ENCODE results near the gene ULK1. TPM values are rescaled to one million over a fixed set of nuclear protein-coding genes. Genes with fewer than 3 reads are reported as not detected.

The ULK1 gene
- total and polyA plus RNA-seq, 2 experiments from 2014 or later: 8.4 to 33.8 TPM

DNA sequence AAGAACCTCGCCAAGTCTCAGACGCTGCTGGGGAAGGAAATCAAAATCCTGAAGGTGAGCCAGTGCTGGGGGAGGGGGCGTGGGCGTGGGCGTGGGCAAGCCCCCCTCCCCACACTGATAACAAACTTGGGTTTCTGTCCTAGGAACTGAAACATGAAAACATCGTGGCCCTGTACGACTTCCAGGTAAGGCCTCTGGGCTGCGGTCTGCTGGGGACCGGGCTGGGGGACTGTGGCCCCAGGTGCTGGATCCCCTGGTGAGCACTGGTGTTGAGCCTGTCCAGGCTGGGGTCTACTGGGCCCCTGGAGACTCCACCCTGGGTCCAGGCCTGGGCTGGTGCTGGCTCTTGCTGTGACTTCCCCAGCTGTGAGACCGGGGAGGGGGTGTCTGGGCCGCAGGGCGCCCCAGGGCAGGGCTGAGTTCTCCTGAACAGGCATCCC is 1.2 kb downstream of the ULK1 start:
- H2AFZ ChIP-seq: no peak overlapping the region
- H3K4me2 ChIP-seq: peak overlapping the region; percentile 97
- H3K36me3 Mint-ChIP-seq (ENCODE audit: low read depth): peaks cover 15% of the 10 kb centered on the region
- peaks cover 10% of the 10 kb centered on the region; the same call in 1 of the 2 replicates for H3K4me1 ChIP-seq (ENCODE audit: insufficient read depth)
- no peaks in the 10 kb centered on the region for H4K20me1 ChIP-seq (replicated peaks; ENCODE audit: insufficient read depth)
- no peak for DNase-seq (ENCODE audit: low spot score)
- TF ChIP-seq, protein P1, sequence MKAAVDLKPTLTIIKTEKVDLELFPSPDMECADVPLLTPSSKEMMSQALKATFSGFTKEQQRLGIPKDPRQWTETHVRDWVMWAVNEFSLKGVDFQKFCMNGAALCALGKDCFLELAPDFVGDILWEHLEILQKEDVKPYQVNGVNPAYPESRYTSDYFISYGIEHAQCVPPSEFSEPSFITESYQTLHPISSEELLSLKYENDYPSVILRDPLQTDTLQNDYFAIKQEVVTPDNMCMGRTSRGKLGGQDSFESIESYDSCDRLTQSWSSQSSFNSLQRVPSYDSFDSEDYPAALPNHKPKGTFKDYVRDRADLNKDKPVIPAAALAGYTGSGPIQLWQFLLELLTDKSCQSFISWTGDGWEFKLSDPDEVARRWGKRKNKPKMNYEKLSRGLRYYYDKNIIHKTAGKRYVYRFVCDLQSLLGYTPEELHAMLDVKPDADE (IDR thresholded peaks at IDR 0.05): no peak
- TF ChIP-seq EZH2 (IDR thresholded peaks at IDR 0.05; ENCODE audit: low read depth, unreplicated experiment): no peak
- no peak for TF ChIP-seq ZNF331 (CRISPR knock-in tag; IDR thresholded peaks at IDR 0.05; ENCODE audit: low read depth)
- no peak for TF ChIP-seq ZNF114 (CRISPR knock-in tag; IDR thresholded peaks at IDR 0.05)
- TF ChIP-seq, protein P2, sequence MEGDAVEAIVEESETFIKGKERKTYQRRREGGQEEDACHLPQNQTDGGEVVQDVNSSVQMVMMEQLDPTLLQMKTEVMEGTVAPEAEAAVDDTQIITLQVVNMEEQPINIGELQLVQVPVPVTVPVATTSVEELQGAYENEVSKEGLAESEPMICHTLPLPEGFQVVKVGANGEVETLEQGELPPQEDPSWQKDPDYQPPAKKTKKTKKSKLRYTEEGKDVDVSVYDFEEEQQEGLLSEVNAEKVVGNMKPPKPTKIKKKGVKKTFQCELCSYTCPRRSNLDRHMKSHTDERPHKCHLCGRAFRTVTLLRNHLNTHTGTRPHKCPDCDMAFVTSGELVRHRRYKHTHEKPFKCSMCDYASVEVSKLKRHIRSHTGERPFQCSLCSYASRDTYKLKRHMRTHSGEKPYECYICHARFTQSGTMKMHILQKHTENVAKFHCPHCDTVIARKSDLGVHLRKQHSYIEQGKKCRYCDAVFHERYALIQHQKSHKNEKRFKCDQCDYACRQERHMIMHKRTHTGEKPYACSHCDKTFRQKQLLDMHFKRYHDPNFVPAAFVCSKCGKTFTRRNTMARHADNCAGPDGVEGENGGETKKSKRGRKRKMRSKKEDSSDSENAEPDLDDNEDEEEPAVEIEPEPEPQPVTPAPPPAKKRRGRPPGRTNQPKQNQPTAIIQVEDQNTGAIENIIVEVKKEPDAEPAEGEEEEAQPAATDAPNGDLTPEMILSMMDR (conservative IDR thresholded peaks at IDR 0.05; ENCODE audit: low read depth in 2 of 2): no peak
- TF ChIP-seq POLR2AphosphoS5 (IDR thresholded peaks at IDR 0.05; ENCODE audit: low read depth): no peak
- TF ChIP-seq JUNB (IDR thresholded peaks at IDR 0.05; ENCODE audit: unreplicated experiment): no peak
- no peak for TF ChIP-seq NANOG (IDR thresholded peaks at IDR 0.05; ENCODE audit: borderline replicate concordance)
- TF ChIP-seq, protein P3, sequence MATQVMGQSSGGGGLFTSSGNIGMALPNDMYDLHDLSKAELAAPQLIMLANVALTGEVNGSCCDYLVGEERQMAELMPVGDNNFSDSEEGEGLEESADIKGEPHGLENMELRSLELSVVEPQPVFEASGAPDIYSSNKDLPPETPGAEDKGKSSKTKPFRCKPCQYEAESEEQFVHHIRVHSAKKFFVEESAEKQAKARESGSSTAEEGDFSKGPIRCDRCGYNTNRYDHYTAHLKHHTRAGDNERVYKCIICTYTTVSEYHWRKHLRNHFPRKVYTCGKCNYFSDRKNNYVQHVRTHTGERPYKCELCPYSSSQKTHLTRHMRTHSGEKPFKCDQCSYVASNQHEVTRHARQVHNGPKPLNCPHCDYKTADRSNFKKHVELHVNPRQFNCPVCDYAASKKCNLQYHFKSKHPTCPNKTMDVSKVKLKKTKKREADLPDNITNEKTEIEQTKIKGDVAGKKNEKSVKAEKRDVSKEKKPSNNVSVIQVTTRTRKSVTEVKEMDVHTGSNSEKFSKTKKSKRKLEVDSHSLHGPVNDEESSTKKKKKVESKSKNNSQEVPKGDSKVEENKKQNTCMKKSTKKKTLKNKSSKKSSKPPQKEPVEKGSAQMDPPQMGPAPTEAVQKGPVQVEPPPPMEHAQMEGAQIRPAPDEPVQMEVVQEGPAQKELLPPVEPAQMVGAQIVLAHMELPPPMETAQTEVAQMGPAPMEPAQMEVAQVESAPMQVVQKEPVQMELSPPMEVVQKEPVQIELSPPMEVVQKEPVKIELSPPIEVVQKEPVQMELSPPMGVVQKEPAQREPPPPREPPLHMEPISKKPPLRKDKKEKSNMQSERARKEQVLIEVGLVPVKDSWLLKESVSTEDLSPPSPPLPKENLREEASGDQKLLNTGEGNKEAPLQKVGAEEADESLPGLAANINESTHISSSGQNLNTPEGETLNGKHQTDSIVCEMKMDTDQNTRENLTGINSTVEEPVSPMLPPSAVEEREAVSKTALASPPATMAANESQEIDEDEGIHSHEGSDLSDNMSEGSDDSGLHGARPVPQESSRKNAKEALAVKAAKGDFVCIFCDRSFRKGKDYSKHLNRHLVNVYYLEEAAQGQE (IDR thresholded peaks at IDR 0.05; ENCODE audit: unreplicated experiment): no peak
- no peak for TF ChIP-seq STAT1 (IDR thresholded peaks at IDR 0.05; ENCODE audit: unreplicated experiment)
- TF ChIP-seq, protein P4, sequence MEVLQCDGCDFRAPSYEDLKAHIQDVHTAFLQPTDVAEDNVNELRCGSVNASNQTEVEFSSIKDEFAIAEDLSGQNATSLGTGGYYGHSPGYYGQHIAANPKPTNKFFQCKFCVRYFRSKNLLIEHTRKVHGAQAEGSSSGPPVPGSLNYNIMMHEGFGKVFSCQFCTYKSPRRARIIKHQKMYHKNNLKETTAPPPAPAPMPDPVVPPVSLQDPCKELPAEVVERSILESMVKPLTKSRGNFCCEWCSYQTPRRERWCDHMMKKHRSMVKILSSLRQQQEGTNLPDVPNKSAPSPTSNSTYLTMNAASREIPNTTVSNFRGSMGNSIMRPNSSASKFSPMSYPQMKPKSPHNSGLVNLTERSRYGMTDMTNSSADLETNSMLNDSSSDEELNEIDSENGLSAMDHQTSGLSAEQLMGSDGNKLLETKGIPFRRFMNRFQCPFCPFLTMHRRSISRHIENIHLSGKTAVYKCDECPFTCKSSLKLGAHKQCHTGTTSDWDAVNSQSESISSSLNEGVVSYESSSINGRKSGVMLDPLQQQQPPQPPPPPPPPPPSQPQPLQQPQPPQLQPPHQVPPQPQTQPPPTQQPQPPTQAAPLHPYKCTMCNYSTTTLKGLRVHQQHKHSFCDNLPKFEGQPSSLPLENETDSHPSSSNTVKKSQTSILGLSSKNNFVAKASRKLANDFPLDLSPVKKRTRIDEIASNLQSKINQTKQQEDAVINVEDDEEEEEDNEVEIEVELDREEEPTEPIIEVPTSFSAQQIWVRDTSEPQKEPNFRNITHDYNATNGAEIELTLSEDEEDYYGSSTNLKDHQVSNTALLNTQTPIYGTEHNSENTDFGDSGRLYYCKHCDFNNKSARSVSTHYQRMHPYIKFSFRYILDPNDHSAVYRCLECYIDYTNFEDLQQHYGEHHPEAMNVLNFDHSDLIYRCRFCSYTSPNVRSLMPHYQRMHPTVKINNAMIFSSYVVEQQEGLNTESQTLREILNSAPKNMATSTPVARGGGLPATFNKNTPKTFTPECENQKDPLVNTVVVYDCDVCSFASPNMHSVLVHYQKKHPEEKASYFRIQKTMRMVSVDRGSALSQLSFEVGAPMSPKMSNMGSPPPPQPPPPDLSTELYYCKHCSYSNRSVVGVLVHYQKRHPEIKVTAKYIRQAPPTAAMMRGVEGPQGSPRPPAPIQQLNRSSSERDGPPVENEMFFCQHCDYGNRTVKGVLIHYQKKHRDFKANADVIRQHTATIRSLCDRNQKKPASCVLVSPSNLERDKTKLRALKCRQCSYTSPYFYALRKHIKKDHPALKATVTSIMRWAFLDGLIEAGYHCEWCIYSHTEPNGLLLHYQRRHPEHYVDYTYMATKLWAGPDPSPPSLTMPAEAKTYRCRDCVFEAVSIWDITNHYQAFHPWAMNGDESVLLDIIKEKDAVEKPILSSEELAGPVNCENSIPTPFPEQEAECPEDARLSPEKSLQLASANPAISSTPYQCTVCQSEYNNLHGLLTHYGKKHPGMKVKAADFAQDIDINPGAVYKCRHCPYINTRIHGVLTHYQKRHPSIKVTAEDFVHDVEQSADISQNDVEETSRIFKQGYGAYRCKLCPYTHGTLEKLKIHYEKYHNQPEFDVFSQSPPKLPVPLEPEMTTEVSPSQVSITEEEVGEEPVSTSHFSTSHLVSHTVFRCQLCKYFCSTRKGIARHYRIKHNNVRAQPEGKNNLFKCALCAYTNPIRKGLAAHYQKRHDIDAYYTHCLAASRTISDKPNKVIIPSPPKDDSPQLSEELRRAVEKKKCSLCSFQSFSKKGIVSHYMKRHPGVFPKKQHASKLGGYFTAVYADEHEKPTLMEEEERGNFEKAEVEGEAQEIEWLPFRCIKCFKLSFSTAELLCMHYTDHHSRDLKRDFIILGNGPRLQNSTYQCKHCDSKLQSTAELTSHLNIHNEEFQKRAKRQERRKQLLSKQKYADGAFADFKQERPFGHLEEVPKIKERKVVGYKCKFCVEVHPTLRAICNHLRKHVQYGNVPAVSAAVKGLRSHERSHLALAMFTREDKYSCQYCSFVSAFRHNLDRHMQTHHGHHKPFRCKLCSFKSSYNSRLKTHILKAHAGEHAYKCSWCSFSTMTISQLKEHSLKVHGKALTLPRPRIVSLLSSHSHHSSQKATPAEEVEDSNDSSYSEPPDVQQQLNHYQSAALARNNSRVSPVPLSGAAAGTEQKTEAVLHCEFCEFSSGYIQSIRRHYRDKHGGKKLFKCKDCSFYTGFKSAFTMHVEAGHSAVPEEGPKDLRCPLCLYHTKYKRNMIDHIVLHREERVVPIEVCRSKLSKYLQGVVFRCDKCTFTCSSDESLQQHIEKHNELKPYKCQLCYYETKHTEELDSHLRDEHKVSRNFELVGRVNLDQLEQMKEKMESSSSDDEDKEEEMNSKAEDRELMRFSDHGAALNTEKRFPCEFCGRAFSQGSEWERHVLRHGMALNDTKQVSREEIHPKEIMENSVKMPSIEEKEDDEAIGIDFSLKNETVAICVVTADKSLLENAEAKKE (CRISPR knock-in tag; IDR thresholded peaks at IDR 0.05): no peak
- no peaks in the 10 kb centered on the region for H3K9me2 ChIP-seq (ENCODE audit: insufficient read depth)
- no peak for ATAC-seq
- H3K27ac ChIP-seq (ENCODE audit: low read depth): peak overlapping the region; percentile 55; the same call in 1 of the 2 replicates
- peak overlapping the region; percentile 82 for H3K4me3 Mint-ChIP-seq
- peak overlapping the region; percentile 76 for H3K4me3 ChIP-seq
- peaks cover 7% of the 10 kb centered on the region for H3K27me3 Mint-ChIP-seq (ENCODE audit: insufficient read depth, low read depth, poor library complexity)
- H3K79me2 ChIP-seq (replicated peaks; ENCODE audit: insufficient read depth): peaks cover 36% of the 10 kb centered on the region
- H3K9me3 Mint-ChIP-seq: no peaks in the 10 kb centered on the region; the same call in 2 of the 3 replicates
- H3K27me3 ChIP-seq (ENCODE audit: insufficient read depth): no peaks in the 10 kb centered on the region
- H3K27ac Mint-ChIP-seq: peak overlapping the region; percentile 77
- peaks cover 13% of the 10 kb centered on the region for H3F3A ChIP-seq (replicated peaks; ENCODE audit: low read depth)
- peaks cover 14% of the 10 kb centered on the region; the same call in 2 of the 3 replicates for H3K4me1 Mint-ChIP-seq
- H3K36me3 ChIP-seq (ENCODE audit: insufficient read depth): no peaks in the 10 kb centered on the region; the same call in 1 of the 2 replicates
